Cerebellar nuclear complex (tissue), 1 donor: ENCODE data around the gene PANK4.

Experiments used
- DNase-seq, 2 experiments: peaks; one replicate each; lab custom pipeline; 2025; lab: John Stamatoyannopoulos, UW

PANK4 gene

DNA sequence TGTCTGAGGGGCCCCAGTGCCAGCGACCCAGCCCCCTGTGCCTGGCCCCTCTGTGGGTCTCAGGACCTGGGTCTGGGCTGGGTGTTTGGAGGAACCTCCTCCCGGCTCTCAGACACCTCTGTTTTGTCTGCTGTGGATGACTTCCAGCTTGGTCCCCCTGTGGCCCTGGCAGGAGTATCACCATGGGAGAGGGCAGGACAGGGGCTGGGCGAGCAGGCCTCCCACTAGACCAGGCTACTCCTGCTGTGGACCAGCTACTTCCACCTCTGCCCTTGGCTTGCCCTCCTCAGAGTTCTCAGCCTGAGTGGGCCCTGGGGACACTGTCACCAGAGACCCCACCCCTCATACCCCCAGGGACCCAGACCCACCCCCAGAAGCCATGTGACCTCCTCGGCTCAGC lies 28.5 kb downstream of the PANK4 start:
- no peak for DNase-seq

- DNase-seq: no peak
Measured at GRCh38 chr1:2496746-2497145, 29.6 kb downstream of the PANK4 start.

- DNase-seq: no peak
Measured at GRCh38 chr1:2496087-2496622, 30.2 kb downstream of the PANK4 start.

DNA sequence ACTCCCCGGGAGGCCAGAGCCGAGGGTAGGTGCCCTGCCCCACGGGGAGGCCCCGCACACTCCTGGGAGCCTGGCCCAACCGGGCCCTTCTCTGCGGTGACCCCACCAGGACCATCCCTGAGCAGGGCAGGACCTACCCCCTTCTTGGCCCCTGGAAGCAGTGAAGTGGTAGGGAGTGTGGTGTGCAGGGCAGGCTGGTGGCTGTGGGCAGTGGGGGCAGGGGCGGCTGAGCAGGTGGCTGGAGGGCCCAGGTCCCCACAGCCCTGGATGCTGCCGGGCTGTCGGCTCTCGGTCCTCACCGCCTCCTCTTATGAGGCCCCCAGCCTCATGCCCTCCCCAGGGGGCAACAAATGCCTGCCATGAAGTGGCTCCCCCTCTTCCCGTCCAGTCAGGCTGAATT lies 30.9 kb downstream of the PANK4 start:
- DNase-seq: no peak

GRCh38 chr1:2495026-2495425 lies 31.4 kb downstream of the PANK4 start:
- peak; percentile 43 to 78 for DNase-seq

GRCh38 chr1:2494323-2494693 lies 32.1 kb downstream of the PANK4 start:
- DNase-seq: no peak

- peak in 1 of 2 experiments; percentile 13 for DNase-seq
Measured at GRCh38 chr1:2493691-2494322, 32.6 kb downstream of the PANK4 start.

- DNase-seq: no peak
Measured at GRCh38 chr1:2493218-2493617, 33.2 kb downstream of the PANK4 start.

DNA sequence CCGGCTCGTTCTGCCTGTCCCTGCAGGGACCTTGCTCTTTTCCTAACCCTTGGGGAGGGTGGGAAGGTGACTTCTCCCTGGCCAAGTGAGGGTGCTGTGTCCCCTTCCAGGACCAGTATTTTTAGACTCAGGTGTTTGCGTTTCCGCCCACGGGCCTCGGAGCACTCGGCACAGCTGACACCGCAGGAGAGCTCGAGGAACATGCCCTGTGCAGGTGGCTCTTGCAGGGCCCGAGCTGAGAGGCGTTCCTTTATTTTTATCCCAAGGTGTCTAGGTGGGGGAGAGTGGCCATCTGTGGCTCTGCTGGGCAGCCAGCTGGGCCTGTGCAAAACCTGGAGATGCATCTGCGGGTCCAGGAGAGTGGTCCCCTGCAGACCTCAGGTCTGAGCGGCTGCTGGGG lies 34.3 kb downstream of the PANK4 start:
- DNase-seq: peak in 1 of 2 experiments; percentile 70

- DNase-seq: no peak
Measured at GRCh38 chr1:2489615-2490014, 36.8 kb downstream of the PANK4 start.

- DNase-seq: no peak
Measured at GRCh38 chr1:2488688-2489087, 37.7 kb downstream of the PANK4 start.

GRCh38 chr1:2486558-2486957 lies 39.8 kb downstream of the PANK4 start:
- no peak for DNase-seq

DNA sequence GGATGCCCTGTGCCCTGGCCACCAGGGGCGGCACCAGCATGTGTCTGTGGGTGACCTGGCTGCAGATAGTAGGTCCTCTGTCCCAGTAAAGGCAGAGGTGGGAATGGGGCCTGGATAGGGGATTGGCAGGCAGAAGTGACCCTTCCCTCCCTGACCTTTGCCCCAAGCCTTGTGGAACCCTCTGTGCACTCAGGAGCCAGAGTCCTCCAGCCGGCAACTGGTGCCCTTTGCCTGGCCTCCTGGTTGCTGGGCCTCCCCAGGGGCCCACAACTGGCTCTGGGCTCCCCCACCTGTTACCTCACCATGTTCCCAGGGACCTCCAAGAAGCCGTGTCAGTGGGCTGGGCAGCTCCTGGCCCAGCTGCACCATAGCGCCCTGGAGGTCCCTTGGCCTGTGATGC lies 40.4 kb downstream of the PANK4 start:
- no peak for DNase-seq

DNA sequence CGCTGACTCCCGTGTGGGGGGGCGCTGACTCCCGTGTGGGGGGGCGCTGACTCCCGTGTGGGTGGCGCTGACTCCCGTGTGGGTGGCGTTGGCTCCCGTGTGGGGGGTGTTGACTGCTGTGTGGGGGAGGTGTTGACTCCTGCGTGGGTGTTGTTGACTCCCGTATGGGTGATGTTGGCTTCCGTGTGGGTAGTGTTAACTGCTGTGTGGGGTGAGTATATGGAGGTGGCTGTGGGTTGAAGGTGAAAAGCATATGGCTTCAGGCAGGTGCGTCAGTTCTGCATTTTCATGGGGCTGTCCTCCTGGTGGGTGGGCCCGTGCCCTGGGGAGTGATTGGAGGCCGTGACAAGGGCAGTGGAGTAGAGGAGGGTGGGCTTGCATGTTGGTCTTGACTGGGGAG lies 42.4 kb downstream of the PANK4 start:
- no peak for DNase-seq

GRCh38 chr1:2483026-2483425 lies 43.4 kb downstream of the PANK4 start:
- DNase-seq: no peak

DNA sequence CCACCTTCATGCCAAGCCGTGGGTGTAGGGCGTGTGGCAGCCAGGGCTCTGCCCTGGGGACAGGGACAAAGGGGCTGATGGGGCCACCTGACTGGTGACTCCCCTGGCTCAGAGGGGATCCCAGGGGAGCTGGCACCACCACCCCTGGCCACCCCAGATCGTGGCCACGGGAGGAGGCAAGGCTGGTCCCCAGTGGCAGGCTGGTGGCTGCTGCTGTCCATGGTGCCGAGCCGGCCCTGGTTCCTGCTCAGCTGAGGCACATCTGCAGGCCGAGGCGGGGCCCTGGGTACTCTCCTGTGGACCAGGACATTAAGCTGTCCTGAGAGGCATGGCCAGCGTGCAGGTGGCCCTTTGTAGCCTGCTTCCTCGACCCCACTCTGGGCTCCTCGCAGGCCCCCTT lies 43.8 kb downstream of the PANK4 start:
- no peak for DNase-seq

DNA sequence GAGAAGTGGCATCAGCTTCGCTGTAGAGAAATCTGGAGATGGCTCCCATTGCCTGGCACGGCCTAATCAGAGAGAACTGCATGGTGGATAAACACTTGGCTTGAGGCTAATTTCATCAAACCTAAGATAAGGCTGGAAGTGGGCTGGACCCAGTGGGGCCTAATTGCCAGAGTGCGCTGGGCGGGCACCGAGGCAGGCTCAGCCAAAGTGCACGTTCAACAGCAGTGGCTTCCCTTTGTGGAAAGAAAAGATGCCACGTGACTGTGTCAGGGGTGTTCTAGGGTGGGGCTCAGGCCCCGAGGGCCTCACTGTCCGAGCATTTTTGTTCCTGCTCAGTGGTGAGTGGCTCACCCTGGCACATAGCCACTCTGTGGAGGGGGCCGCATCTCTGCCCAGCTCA lies 44.5 kb downstream of the PANK4 start:
- no peak for DNase-seq

DNA sequence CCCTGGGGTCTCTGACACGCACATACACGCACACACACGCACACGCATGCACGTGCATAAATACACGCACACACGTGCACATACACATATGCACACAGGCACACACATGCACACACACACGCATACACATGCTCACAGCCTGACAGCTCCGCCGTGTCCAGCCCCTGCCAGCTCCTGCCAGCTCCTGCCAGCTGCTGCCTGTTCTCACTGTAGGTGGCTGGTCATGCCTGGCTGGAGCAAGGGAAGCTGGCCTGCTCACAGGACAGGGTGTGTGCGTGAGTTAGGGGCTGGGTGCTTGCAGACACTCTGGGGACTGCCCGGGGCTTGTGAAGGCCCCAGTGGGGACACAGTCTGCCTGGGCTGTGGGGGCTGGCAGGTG lies 45.4 kb downstream of the PANK4 start:
- no peak for DNase-seq

DNA sequence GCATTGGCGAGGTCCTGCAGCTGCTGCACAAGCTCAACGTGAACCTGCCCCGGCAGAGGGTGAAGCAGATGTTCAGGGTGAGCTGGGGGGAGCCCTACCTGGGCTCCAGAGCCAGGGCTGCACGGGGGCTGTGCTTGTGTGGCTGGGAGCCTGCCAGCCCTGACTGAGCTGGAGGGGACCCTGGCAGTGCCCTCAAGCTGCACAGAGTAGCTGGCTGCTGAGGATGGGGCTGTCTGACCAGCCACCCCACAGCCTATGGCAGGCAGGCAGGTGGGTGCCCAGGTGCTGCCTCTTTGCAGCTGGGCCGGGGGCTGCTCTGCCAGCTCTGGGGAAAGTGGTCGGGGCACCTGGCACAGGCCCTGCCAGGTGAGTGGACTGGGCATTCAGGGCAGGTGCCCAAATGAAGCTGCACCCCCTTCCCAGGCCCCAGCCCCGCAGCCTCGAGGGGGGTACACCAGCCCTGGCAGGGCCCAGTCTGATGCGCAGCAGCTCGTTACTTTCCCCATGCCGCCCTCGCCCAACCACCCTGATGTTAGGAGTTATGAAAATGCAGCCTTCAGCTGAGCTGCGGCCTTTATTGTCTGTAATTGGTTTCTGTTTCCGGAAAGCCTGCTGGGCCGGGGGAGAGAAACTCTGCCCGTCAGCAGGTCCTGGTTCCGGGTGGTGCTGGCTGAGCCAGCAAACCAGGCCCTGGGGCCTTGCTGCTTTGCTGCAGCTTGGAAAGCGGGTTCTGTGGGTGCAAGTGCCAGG lies 46.0 kb downstream of the PANK4 start:
- no peak for DNase-seq

- no peak for DNase-seq
Measured at GRCh38 chr1:2479618-2480017, 46.8 kb downstream of the PANK4 start.

DNA sequence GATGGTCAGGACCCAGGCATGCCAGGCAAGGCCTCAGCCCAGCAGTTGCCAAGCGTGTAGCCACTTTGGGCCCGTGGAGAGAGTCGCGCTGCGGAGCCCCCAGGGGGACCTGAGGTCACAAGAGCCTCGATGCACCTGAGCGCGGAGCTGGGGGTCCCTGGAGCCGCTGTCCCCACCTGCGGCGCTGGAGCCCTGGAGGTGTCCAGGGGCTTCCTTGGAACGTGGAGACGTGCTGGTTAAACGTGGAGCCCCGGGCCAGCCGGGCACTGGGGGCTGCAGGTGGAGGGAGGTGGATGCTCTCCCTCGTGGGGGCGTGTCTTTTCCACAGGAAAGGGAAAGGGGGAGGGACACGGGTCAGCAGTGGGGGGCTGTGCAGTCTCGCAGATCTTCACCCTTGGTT lies 47.2 kb downstream of the PANK4 start:
- DNase-seq: no peak

DNA sequence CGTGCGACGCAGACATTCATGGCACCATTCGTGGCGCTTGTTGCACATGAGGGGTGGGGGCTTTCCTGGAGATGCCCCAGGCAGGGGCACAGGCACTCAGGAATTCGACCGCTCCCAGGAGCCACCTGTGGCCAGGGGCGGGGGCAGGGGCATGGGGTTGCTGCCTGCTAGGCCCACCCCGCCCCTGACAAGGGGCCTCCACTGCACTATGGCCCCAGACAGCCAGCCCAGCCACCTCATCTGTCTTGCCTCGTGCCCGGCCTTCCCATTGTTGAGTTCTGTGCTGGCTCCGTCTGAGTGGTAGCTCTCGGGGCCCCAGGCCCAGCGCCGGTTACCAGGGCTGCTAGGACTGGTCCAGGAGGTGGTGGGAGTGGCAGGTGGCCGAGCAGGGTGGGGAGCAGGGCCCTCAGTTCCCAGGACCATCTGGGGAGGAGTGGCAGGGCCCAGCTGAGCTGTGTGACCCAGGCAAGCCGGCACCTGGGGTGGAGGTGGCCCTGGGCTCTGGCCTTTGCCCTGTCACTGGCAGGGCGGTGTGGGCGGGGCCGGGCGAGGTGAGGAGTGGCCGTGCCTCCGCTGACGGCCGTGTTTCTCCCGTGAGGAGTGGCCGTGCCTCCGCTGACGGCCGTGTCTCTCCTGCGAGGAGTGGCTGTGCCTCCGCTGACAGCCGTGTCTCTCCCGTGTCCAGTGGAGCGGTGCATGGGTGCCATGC lies 48.5 kb downstream of the PANK4 start:
- DNase-seq: no peak

- no peak for DNase-seq
Measured at GRCh38 chr1:2477309-2477708, 49.1 kb downstream of the PANK4 start.
